Measurements from ENCODE around the gene FRMD1. TPM values are rescaled to one million over a fixed set of nuclear protein-coding genes. Genes with fewer than 3 reads are reported as not detected.

FRMD1 gene
- total RNA-seq, 1 experiment from 2014 or later = 0.57 TPM

DNA sequence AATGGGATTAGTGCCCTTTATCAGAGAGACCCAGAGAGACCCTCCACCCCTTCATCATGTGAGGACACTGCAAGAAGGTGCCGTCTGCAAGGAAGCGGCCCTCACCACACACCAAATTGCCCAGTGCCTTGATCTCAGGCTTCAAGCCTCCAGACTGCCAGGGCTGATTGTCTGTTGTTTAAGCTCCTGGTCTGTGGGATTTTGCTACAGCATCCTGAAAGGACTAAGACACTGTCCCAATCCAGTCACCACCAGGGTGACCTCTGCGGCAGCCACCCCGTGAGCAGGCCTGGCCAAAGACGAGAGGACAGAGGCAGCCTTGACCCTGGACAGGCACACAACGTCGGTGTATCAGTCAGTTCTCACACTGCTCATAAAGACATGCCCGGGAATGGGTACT, 13.5 kb upstream of the FRMD1 start:
- ChIA-PET POLR2A (no interaction called here), CTCF (no interaction called here)
- Mint-ChIP-seq H3K4me1 (peaks cover 26% of the 10 kb centered on the region), H3K27me3 (ENCODE audit: low read depth) (no peaks in the 10 kb centered on the region), H3K4me3 (no peak overlapping the region), H3K27ac (no peak overlapping the region), H3K9me3 (0 out of 2 replicates have a peak, but pooled peaks cover 4% of the 10 kb centered on the region), H3K36me3 (no peaks in the 10 kb centered on the region)
- ATAC-seq = no peak
- TF ChIP-seq MXD4 (CRISPR knock-in tag; IDR thresholded peaks at IDR 0.05; ENCODE audit: borderline replicate concordance) (no peak), ZNF671 (CRISPR knock-in tag; IDR thresholded peaks at IDR 0.05) (no peak), PRRX2 (CRISPR knock-in tag; IDR thresholded peaks at IDR 0.05) (no peak), TP53 (CRISPR knock-in tag; IDR thresholded peaks at IDR 0.05) (no peak), FOXP1 (CRISPR knock-in tag; IDR thresholded peaks at IDR 0.05; ENCODE audit: borderline replicate concordance) (no peak), ZNF121 (CRISPR knock-in tag; IDR thresholded peaks at IDR 0.05) (no peak), ETV6 (CRISPR knock-in tag; IDR thresholded peaks at IDR 0.05) (no peak), HMGA2 (CRISPR knock-in tag; IDR thresholded peaks at IDR 0.05) (no peak), TEAD4 (CRISPR knock-in tag; IDR thresholded peaks at IDR 0.05) (no peak), ZNF317 (CRISPR knock-in tag; IDR thresholded peaks at IDR 0.05; ENCODE audit: borderline replicate concordance, low read depth) (no peak), EMX1 (CRISPR knock-in tag; IDR thresholded peaks at IDR 0.05) (no peak), NR3C1 (CRISPR knock-in tag; conservative IDR thresholded peaks at IDR 0.05; ENCODE audit: low read depth) (no peak), JUN (CRISPR knock-in tag; IDR thresholded peaks at IDR 0.05) (no peak), NFYB (CRISPR knock-in tag; conservative IDR thresholded peaks at IDR 0.05; ENCODE audit: low read depth) (no peak)
- TF ChIP-seq, protein P1, sequence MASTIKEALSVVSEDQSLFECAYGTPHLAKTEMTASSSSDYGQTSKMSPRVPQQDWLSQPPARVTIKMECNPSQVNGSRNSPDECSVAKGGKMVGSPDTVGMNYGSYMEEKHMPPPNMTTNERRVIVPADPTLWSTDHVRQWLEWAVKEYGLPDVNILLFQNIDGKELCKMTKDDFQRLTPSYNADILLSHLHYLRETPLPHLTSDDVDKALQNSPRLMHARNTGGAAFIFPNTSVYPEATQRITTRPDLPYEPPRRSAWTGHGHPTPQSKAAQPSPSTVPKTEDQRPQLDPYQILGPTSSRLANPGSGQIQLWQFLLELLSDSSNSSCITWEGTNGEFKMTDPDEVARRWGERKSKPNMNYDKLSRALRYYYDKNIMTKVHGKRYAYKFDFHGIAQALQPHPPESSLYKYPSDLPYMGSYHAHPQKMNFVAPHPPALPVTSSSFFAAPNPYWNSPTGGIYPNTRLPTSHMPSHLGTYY (CRISPR knock-in tag; IDR thresholded peaks at IDR 0.05) = no peak
- TF ChIP-seq, protein P2, sequence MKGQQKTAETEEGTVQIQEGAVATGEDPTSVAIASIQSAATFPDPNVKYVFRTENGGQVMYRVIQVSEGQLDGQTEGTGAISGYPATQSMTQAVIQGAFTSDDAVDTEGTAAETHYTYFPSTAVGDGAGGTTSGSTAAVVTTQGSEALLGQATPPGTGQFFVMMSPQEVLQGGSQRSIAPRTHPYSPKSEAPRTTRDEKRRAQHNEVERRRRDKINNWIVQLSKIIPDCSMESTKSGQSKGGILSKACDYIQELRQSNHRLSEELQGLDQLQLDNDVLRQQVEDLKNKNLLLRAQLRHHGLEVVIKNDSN (CRISPR knock-in tag; IDR thresholded peaks at IDR 0.05) = no peak
- TF ChIP-seq, protein P3, sequence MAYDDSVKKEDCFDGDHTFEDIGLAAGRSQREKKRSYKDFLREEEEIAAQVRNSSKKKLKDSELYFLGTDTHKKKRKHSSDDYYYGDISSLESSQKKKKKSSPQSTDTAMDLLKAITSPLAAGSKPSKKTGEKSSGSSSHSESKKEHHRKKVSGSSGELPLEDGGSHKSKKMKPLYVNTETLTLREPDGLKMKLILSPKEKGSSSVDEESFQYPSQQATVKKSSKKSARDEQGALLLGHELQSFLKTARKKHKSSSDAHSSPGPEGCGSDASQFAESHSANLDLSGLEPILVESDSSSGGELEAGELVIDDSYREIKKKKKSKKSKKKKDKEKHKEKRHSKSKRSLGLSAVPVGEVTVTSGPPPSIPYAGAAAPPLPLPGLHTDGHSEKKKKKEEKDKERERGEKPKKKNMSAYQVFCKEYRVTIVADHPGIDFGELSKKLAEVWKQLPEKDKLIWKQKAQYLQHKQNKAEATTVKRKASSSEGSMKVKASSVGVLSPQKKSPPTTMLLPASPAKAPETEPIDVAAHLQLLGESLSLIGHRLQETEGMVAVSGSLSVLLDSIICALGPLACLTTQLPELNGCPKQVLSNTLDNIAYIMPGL (CRISPR knock-in tag; IDR thresholded peaks at IDR 0.05) = no peak
- TF ChIP-seq, protein P4, sequence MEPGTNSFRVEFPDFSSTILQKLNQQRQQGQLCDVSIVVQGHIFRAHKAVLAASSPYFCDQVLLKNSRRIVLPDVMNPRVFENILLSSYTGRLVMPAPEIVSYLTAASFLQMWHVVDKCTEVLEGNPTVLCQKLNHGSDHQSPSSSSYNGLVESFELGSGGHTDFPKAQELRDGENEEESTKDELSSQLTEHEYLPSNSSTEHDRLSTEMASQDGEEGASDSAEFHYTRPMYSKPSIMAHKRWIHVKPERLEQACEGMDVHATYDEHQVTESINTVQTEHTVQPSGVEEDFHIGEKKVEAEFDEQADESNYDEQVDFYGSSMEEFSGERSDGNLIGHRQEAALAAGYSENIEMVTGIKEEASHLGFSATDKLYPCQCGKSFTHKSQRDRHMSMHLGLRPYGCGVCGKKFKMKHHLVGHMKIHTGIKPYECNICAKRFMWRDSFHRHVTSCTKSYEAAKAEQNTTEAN (CRISPR knock-in tag; IDR thresholded peaks at IDR 0.05) = no peak
- TF ChIP-seq, protein P5, sequence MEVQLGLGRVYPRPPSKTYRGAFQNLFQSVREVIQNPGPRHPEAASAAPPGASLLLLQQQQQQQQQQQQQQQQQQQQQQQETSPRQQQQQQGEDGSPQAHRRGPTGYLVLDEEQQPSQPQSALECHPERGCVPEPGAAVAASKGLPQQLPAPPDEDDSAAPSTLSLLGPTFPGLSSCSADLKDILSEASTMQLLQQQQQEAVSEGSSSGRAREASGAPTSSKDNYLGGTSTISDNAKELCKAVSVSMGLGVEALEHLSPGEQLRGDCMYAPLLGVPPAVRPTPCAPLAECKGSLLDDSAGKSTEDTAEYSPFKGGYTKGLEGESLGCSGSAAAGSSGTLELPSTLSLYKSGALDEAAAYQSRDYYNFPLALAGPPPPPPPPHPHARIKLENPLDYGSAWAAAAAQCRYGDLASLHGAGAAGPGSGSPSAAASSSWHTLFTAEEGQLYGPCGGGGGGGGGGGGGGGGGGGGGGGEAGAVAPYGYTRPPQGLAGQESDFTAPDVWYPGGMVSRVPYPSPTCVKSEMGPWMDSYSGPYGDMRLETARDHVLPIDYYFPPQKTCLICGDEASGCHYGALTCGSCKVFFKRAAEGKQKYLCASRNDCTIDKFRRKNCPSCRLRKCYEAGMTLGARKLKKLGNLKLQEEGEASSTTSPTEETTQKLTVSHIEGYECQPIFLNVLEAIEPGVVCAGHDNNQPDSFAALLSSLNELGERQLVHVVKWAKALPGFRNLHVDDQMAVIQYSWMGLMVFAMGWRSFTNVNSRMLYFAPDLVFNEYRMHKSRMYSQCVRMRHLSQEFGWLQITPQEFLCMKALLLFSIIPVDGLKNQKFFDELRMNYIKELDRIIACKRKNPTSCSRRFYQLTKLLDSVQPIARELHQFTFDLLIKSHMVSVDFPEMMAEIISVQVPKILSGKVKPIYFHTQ (CRISPR knock-in tag; IDR thresholded peaks at IDR 0.05) = no peak
- TF ChIP-seq, protein P6, sequence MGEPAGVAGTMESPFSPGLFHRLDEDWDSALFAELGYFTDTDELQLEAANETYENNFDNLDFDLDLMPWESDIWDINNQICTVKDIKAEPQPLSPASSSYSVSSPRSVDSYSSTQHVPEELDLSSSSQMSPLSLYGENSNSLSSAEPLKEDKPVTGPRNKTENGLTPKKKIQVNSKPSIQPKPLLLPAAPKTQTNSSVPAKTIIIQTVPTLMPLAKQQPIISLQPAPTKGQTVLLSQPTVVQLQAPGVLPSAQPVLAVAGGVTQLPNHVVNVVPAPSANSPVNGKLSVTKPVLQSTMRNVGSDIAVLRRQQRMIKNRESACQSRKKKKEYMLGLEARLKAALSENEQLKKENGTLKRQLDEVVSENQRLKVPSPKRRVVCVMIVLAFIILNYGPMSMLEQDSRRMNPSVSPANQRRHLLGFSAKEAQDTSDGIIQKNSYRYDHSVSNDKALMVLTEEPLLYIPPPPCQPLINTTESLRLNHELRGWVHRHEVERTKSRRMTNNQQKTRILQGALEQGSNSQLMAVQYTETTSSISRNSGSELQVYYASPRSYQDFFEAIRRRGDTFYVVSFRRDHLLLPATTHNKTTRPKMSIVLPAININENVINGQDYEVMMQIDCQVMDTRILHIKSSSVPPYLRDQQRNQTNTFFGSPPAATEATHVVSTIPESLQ (CRISPR knock-in tag; IDR thresholded peaks at IDR 0.05) = no peak
- DNase-seq (ENCODE audit: low spot score) = no peak
